G401 (cell line): ENCODE data around the gene SRCAP. TPM values are rescaled to one million over a fixed set of nuclear protein-coding genes. Genes with fewer than 3 reads are reported as not detected.

Source experiments
- DNase-seq: peaks from one replicate; pipeline ENCODE4 v3.0.0-alpha.2; 2015; ENCODE audit warnings: low spot score
- in situ Hi-C: cut with HindIII; loops from 2 replicates; pipeline ENCODE4 v1.10.0; 2016; ENCODE audit warnings: low sequenced_read_pairs, mixed read lengths
- total RNA-seq: library from RNA; depleted of rRNA; stranded (reverse); fragments of >200 nt; shearing (Covaris generic); gene quantifications from 2 replicates; pipeline ENCODE4 v1.2.3, GENCODE V29; 2014; rRNA removed

The SRCAP gene
- total RNA-seq, 1 experiment from 2014 or later, result 4.1 TPM

DNA sequence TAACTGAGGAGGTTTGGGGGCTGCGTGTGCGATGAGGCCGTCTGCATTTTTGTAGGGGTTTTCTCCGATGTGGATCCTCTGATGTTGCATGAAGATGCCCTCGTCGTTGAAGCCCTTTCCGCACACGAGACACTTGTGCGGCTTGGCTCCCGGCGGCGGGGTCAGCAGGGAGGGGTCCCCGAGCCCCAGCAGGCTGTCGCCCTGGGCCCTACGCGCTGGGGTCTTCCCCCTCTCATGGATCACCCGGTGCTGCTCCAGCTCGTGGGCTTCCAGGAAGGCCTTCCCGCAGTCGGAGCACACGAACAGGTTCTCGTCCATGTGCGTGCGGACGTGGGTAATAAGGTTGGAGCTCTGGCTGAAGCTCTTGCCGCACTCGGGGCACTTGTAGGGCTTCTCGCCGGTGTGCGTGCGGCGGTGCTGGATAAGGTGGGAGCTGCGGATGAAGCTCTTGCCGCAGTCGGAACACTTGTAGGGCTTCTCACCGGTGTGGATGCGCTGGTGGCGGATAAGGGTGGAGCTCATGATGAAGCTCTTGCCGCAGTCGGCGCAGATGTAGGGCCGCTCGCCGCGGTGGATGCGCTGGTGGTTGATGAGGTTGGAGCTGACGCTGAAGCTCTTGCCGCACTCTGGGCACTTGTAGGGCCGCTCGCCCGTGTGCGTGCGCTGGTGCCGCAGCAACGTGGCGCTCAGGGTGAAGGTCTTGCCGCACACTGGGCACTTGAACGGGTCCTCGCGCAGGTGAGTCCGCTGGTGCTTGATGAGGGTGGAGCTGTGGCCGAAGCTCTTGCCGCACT lies 83.7 kb downstream of the SRCAP start:
- in situ Hi-C loops, result loop anchor here (5.0 kb wide), 1 partner anchor 105 kb away; no protein-coding TSS in a partner anchor
- DNase-seq, result no peak

DNA sequence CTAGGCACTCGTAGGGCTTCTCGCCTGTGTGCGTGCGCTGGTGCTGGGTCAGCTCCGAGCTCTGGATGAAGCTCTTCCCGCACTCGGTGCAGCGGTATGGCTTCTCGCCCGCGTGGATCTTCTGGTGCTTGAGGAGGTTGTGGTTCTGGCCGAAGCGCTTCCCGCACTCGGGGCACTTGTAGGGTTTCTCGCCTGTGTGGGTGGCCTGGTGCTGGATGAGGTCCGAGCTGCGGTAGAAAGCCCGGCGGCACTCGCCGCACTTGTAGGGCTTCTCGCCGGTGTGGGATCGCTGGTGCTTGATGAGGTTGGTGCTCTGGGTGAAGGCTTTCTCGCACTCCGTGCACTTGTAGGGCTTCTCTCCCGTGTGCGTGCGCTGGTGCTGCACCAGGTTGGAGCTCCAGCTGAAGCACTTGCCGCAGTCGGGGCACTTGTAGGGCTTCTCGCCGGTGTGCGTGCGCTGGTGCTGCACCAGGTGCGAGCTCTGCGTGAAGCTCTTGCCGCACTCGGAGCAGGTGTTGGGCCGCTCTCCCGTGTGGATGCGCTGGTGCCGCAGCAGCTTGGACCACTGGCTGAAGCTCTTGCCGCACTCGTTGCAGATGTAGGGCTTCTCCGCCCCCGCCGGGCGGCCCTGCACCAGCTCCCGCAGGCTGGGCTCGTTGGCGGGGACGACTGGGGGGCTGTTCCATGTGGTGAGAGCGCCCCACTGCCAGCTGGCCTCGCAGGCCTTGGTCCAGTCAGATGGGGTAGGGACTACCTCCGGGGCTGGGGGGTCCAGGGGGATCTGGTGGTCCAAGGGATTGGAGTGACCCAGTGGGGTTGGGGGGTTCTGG lies 84.5 kb downstream of the SRCAP start:
- DNase-seq, result no peak

DNA sequence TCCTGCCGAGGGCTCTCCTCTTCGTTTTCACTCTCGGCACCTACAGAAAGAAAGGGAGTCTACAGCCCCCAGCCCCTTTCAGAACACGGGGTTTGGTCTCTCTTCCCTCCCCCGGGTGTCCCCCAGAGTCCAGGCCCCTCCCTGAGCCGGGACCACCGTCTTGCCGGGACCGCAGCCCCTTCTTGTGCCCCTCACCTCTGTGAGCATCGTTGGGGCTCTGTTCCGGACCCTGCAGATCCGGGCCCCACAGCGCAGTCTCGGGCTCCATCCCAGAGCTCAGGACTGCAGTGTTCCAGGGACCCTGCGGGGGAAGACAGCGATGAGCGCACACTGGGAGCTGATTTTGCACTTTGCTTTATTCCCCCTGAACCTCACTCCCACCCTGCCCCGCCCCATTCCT lies 85.2 kb downstream of the SRCAP start:
- in situ Hi-C loops, result loop anchor here (5.0 kb wide), 1 partner anchor 103 kb away; no protein-coding TSS in a partner anchor
- DNase-seq, result no peak

More for the DNA sequence above, 84.5 kb downstream of the SRCAP start:
- in situ Hi-C loops, result loop anchor here (5.0 kb wide), 1 partner anchor 104 kb away; no protein-coding TSS in a partner anchor

DNA sequence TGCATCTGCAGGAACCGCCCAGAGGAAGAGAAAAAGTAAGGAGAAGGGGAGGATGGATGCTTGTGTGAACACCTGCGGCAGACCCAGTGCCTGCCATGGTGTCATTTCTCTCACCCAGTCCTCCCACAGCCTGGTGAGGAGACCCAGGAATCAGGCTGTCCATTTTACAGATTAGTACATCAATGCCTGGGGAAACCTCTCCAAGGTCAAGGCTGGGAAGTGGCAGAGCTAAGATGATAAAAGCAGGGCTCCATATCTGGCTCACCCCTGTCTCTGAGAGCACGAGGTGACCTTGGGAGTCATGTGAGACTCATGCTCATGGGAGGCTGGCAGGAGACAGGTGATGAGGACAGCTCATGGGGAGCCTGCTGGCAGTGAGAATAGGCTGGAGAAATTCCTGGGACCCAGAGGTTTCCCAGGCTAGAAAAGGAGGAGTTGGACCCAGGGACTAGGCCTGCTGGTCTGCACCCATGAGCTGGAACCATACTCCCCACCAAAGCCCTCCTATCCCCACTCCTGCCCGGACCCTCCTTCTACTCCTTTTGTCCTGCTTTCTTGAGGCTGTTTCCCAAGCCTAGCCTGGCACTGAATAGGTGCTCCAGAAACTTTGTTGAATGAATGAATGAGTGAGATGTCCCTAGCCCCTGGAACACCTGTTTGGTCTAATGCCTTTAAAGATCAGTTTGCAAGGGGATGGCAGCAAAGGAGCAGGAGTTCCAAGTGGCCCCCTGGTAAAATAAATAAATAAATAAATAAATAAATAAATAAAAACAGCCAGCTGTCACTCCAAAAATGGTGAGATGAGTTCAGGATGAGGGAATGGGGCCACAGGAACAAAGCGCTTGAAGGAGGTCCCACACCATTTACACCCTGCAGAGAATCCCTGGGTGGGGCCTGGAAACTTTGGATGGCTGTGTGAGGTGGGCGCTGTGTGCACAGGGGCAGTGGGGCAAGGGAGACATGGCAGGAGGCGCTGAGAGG lies 86.4 kb downstream of the SRCAP start:
- in situ Hi-C loops, result no loop called here
- no peak for DNase-seq

DNA sequence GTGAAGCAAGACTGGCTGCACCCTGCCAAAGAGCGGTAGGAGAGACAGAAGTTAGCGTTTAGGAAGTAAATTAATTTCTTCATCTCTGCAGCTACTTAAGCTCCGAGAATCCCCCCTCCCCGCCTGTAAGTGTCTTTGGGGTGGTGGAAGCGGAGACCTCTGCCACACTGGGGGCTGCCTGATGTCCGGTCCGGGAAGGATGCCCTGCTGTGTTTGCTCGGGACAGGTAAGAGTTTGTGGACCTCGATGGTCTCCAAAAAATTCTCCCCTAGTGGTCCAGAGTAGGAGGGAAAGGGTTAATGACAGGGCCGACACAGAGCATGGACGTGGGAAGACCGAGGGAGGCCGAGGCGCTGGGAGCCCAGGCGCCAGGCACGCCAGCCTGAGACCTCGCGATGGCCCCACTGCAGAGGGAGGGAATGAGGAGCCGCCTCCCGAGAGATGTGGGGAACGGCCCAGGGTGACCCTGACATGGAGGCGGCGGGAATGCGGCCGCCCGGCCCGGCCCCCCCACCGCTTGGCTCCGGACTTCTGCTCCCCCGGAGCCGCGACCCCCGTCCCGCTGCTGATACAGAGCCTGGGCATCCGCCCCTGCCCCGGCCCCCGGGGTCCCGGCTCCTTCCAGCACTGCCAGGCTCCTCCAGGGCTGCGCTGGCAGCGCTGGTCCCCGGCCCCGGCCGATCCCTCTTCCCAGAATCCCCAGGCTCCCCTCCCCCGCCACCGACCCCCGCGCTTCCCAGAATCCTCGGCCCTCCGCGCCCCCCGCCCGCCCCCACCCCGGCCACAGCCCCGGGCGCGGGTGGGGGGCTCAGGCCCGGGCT lies 87.4 kb downstream of the SRCAP start:
- DNase-seq, result no peak
- in situ Hi-C loops, result no loop called here

DNA sequence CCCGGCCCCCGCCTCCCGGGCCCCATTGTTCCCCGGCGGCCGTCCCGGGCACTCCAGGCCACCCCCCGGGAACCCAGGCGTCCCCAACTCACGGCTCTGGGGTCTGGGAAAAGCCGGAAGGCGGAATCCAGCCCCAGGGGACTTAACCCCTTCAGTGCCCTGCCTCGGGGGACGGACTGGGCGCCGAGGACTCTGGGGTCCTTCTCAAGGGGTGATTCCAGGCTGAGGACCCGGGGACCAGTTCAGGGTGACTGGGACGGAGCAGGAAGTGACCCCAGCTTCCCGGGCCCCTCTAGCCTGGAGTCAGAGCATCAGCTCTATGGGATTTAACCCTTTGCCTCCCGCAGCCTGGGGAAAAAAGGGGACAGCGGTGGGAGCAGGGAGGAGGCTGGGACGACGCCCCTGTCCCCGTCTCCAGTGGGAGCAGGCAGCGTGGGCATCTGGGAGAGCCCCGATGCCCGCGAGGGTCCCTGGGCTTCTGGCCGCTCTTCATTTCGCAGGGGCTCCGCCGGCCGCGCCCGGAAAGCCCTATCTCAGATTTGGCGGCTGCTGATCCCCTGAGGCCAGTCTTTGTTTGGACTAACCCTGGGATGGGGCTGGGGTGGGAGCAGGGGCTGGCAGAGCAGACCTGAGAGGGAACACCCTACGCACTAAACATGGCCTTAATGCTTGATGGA lies 88.1 kb downstream of the SRCAP start, which contains the start of gene ZNF629:
Gene ZNF629 (minus strand): TSS at position 270 of the 677 bp plus-strand sequence. CDS start 2,723 bp downstream, outside the sequence.
- DNase-seq, result peak; percentile 86
- in situ Hi-C loops, result no loop called here

DNA sequence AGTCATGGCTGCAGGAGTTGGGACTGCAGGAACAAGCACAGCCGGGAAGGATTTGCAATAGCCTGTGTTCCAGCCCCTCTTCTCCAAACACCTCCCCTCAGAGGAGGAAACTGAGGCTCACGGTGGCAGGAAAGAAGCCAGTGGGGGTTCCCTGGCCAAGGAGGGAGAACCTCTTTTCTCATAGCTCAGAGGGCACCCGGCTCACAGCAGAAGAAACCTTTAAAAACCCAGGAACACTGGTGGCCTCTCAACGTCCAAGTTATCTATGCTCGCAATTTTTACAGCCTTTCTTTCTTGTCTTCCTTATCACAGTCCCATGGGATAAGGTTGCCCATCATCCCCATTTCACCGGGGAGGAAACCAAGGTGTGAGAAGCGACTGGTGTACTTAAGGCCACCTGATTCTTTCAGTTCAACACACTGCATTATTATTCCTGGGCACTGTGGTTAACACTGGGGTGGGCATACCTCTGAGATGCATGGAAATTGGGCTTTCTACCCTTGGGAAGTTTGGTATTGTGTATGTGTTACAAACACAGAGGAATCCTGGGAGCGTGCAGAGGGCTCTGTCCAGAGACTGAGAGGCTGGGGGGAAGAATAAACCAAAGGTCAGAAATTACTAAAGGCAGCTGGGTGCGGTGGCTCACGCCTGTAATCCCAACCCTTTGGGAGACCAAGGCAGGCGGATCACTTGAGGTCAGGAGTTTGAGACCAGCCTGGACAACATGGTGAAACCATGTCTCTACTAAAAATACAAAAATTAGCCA lies 88.8 kb downstream of the SRCAP start:
- in situ Hi-C loops, result no loop called here
- peak; percentile 59 for DNase-seq

Other genes starting within 250 kb of the SRCAP start
- not detected in 2 replicates for gene ITGAL, start 226.4 kb upstream of the SRCAP start, total RNA-seq
- gene ZNF768, start 172.6 kb upstream of the SRCAP start, total RNA-seq, result 96.8 and 108 TPM in 2 replicates
- 0.12 TPM in 1 of 2 replicates, not detected in the other for gene ZNF747, start 164.3 kb upstream of the SRCAP start, total RNA-seq
- gene ZNF764, start 140.8 kb upstream of the SRCAP start, total RNA-seq, result 5.3 and 9.5 TPM in 2 replicates
- gene ZNF688, start 127.5 kb upstream of the SRCAP start, total RNA-seq, result 6.9 and 10.2 TPM in 2 replicates
- not detected in 2 replicates for gene ZNF785, start 113.5 kb upstream of the SRCAP start, total RNA-seq
- gene ZNF689, start 88.8 kb upstream of the SRCAP start, total RNA-seq, result 10.8 and 10.9 TPM in 2 replicates
- gene PRR14, start 48.2 kb upstream of the SRCAP start, total RNA-seq, result 2.4 and 5.4 TPM in 2 replicates
- 20.3 and 24.1 TPM in 2 replicates for gene FBRS, start 40.7 kb upstream of the SRCAP start, total RNA-seq
- 35.9 TPM in 2 replicates for gene PHKG2, start 49.3 kb downstream of the SRCAP start, total RNA-seq
- gene CFAP119, start 62.9 kb downstream of the SRCAP start, total RNA-seq, result 2.4 and 6.5 TPM in 2 replicates
- gene RNF40, start 63.2 kb downstream of the SRCAP start, total RNA-seq, result 136 and 189 TPM in 2 replicates
- gene ZNF629, start 88.0 kb downstream of the SRCAP start, total RNA-seq, result 18.4 and 27.6 TPM in 2 replicates
- gene BCL7C, start 194.9 kb downstream of the SRCAP start, total RNA-seq, result 58.1 and 89.3 TPM in 2 replicates
- gene CTF1, start 197.4 kb downstream of the SRCAP start, total RNA-seq, result 2.1 and 2.4 TPM in 2 replicates
- gene FBXL19, start 224.4 kb downstream of the SRCAP start, total RNA-seq, result 67.1 and 85.6 TPM in 2 replicates
- gene ORAI3, start 249.9 kb downstream of the SRCAP start, total RNA-seq, result 57.6 and 62.8 TPM in 2 replicates